PFSK-1 (cell line): ENCODE data around the gene TRIM7.

Source experiments
- POLR2AphosphoS5 ChIP-seq: IDR thresholded peaks from 2 replicates; pipeline ENCODE4 v1.6.1; 2012; ENCODE audit warnings: low read depth, mild to moderate bottlenecking, control low read depth, low read length, moderate library complexity
- TAF1 ChIP-seq: IDR thresholded peaks from 2 replicates; pipeline ENCODE4 v1.6.1; 2012; ENCODE audit warnings: low read length, control low read depth, borderline replicate concordance; ENCODE audit not compliant: insufficient read depth

DNA sequence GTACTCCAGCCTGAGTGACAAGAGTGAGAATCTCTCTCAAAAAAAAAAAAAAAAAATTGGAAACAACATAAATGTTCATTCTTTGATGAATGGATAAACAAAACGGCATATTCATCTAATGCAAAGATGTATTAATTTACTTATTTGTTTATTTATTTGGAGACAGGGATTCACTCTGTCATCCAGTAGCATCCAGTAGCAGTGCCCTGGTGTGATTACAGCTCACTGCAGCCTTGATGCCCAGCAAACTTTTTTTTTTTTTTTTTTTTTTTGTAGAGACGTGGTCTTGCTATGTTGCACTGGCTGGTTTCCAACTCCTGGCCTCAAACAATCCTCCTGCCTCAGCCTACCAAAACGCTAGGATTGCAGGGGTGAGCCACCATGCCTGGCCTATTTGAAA, 33.2 kb downstream of the TRIM7 start:
- no peak for TF ChIP-seq POLR2AphosphoS5
- no peak for TF ChIP-seq TAF1
